Upper lobe of left lung (tissue), 6 donors: ENCODE data around the gene CCND3. TPM values are rescaled to one million over a fixed set of nuclear protein-coding genes. Genes with fewer than 3 reads are reported as not detected.

ENCODE experiments used
- ATAC-seq, 2 donors: fragments of 200-7000 bp; cut with Tn5 transposase; one replicate each; pipeline ENCODE4 v1.9.1; 2022; ENCODE audit warnings: mild to moderate bottlenecking in 2 of 2, moderate library complexity in 2 of 2; ENCODE audit not compliant: low FRiP score in 2 of 2
- DNase-seq, 2 donors: peaks; one replicate each; pipeline ENCODE4 v3.0.0-alpha.2; 2019 to 2020
- H3K27ac ChIP-seq, 4 donors: fragments of 200-600 bp; sonication (generic); one replicate each; pipeline ENCODE4 v1.5.1; 2016 to 2019
- H3K27me3 ChIP-seq, 4 donors: fragments of 200-600 bp; sonication (generic); one replicate each; pipeline ENCODE4 v1.5.1; 2017 to 2019
- H3K36me3 ChIP-seq, 4 donors: fragments of 200-600 bp; sonication (generic); one replicate each; pipeline ENCODE4 v1.5.1; 2016 to 2019
- H3K4me1 ChIP-seq, 4 donors: fragments of 200-600 bp; sonication (generic); one replicate each; pipeline ENCODE4 v1.5.1; 2018 to 2019
- H3K4me3 ChIP-seq, 4 donors: fragments of 200-600 bp; sonication (generic); one replicate each; pipeline ENCODE4 v1.5.1; 2017 to 2019; ENCODE audit warnings: mild to moderate bottlenecking in 2 of 4, moderate library complexity in 1 of 4
- H3K9me3 ChIP-seq, 4 donors: fragments of 200-600 bp; sonication (generic); one replicate each; pipeline ENCODE4 v1.5.1; 2018 to 2019
- CTCF ChIP-seq, 6 experiments: fragments of 450-650 bp in 4 of 6; fragments of 200-600 bp in 2 of 6; sonication (generic) in 2 of 6; IDR thresholded peaks; one replicate each; pipeline ENCODE4 v1.5.1; 2016 to 2019; ENCODE audit warnings: antibody characterized with exemption in 6 of 6
- EP300 ChIP-seq, 4 donors: sonication (generic); formaldehyde crosslinking; IDR thresholded peaks; one replicate each; pipeline ENCODE4 v1.5.1; 2017; ENCODE audit warnings: antibody characterized with exemption in 4 of 4, control low read depth in 2 of 4
- POLR2A ChIP-seq, 4 donors: fragments of 450-650 bp; IDR thresholded peaks; one replicate each; pipeline ENCODE4 v1.5.1; 2016 to 2017; ENCODE audit warnings: antibody characterized with exemption in 4 of 4, mild to moderate bottlenecking in 2 of 4
- POLR2AphosphoS5 ChIP-seq, 2 donors: sonication (generic); formaldehyde crosslinking; IDR thresholded peaks; one replicate each; pipeline ENCODE4 v1.5.1; 2017; ENCODE audit warnings: antibody characterized with exemption in 2 of 2
- WGBS, 2 donors: methylation state at CpG; one replicate each; pipeline ENCODE4 v1.1.5; 2017 to 2018; 5-methylcytosine and 5-hydroxymethylcytosine counted together
- total RNA-seq, 6 donors: library from RNA; depleted of rRNA in 4 of 6; stranded (reverse); fragments of >200 nt in 4 of 6; gene quantifications; one replicate each; pipeline versions ENCODE4 v1.1.0 to v1.2.1, GENCODE V29; 2016 to 2021
- donor health status: DM: no; HTN: no; CAD: no; lungs with moderate emphysema.
- donor health status: DM: no; HTN: yes; CAD: no; lungs with severe emphysema.

CCND3 gene
- total RNA-seq, 6 donors from 2014 or later: 138 to 305 (median 211) TPM

GRCh38 chr6:41963371-41963770, 21.8 kb upstream of the CCND3 start:
- TF ChIP-seq EP300 (IDR thresholded peaks at IDR 0.05) (no peak), CTCF (IDR thresholded peaks at IDR 0.05) (no peak), POLR2AphosphoS5 (IDR thresholded peaks at IDR 0.05) (no peak), POLR2A (IDR thresholded peaks at IDR 0.05) (no peak)

GRCh38 chr6:41960028-41960427, 18.4 kb upstream of the CCND3 start:
- no peaks in the 10 kb centered on the region for H3K9me3 ChIP-seq
- TF ChIP-seq POLR2AphosphoS5 (IDR thresholded peaks at IDR 0.05): no peak
- no peak for TF ChIP-seq POLR2A (IDR thresholded peaks at IDR 0.05)
- TF ChIP-seq CTCF (IDR thresholded peaks at IDR 0.05): no peak
- no peak for TF ChIP-seq EP300 (IDR thresholded peaks at IDR 0.05)
- H3K4me3 ChIP-seq: no peak overlapping the region
- H3K27ac ChIP-seq: no peak overlapping the region
- H3K4me1 ChIP-seq: peaks cover 0 to 20% (median 0%) of the 10 kb centered on the region in 4 donors
- H3K27me3 ChIP-seq: no peaks in the 10 kb centered on the region
- WGBS, 2 donors: 95 to 97% methylated on average over 4 of the region's 4 CpGs
- H3K36me3 ChIP-seq: no peaks in the 10 kb centered on the region
- DNase-seq (no peak), ATAC-seq (no peak)

More at GRCh38 chr6:41963371-41963770, 21.8 kb upstream of the CCND3 start:
- no peak for ATAC-seq
- no peak overlapping the region for H3K27ac ChIP-seq
- peaks cover 14 to 44% (median 21%) of the 10 kb centered on the region in 4 donors for H3K4me1 ChIP-seq
- DNase-seq: peak in 1 of 2 donors; percentile 3
- H3K36me3 ChIP-seq: no peaks in the 10 kb centered on the region
- WGBS, 2 donors: 62 to 73% methylated on average over 1 of the region's 1 CpG
- no peak overlapping the region for H3K4me3 ChIP-seq
- no peaks in the 10 kb centered on the region for H3K9me3 ChIP-seq
- no peaks in the 10 kb centered on the region for H3K27me3 ChIP-seq

GRCh38 chr6:41958022-41958856, 16.6 kb upstream of the CCND3 start:
- 89 to 93% methylated on average over 6 of the region's 6 CpGs for WGBS, 2 donors
- Histone ChIP-seq H3K27ac (no peak overlapping the region), H3K27me3 (no peaks in the 10 kb centered on the region), H3K36me3 (no peaks in the 10 kb centered on the region), H3K4me3 (no peak overlapping the region), H3K9me3 (no peaks in the 10 kb centered on the region), H3K4me1 (peaks cover 0 to 15% (median 0%) of the 10 kb centered on the region in 4 donors)
- ATAC-seq (no peak), DNase-seq (no peak)
- TF ChIP-seq EP300 (IDR thresholded peaks at IDR 0.05) (no peak), POLR2A (IDR thresholded peaks at IDR 0.05) (no peak), POLR2AphosphoS5 (IDR thresholded peaks at IDR 0.05) (no peak), CTCF (IDR thresholded peaks at IDR 0.05) (no peak)

- Histone ChIP-seq H3K4me1 (peaks cover 0 to 20% (median 0%) of the 10 kb centered on the region in 4 donors), H3K9me3 (no peaks in the 10 kb centered on the region), H3K4me3 (no peak overlapping the region), H3K27ac (no peak overlapping the region), H3K27me3 (no peaks in the 10 kb centered on the region), H3K36me3 (no peaks in the 10 kb centered on the region)
- ATAC-seq (no peak), DNase-seq (no peak)
- 80 to 84% methylated on average over 4 of the region's 4 CpGs for WGBS, 2 donors
- TF ChIP-seq EP300 (IDR thresholded peaks at IDR 0.05): no peak
- TF ChIP-seq CTCF (IDR thresholded peaks at IDR 0.05): no peak
- no peak for TF ChIP-seq POLR2A (IDR thresholded peaks at IDR 0.05)
These were observed 15.5 kb upstream of the CCND3 start for GRCh38 chr6:41957117-41957516.

- no peak overlapping the region for H3K4me3 ChIP-seq
- DNase-seq (no peak), ATAC-seq (no peak)
- WGBS, 2 donors: 78 to 84% methylated on average over 2 of the region's 2 CpGs
- TF ChIP-seq CTCF (IDR thresholded peaks at IDR 0.05) (no peak), POLR2AphosphoS5 (IDR thresholded peaks at IDR 0.05) (no peak), POLR2A (IDR thresholded peaks at IDR 0.05) (no peak), EP300 (IDR thresholded peaks at IDR 0.05) (no peak)
- no peaks in the 10 kb centered on the region for H3K36me3 ChIP-seq
- no peaks in the 10 kb centered on the region for H3K9me3 ChIP-seq
- H3K4me1 ChIP-seq: peaks cover 0 to 11% (median 0%) of the 10 kb centered on the region in 4 donors
- H3K27ac ChIP-seq: no peak overlapping the region
- no peaks in the 10 kb centered on the region for H3K27me3 ChIP-seq
These were observed 13.8 kb upstream of the CCND3 start for GRCh38 chr6:41955412-41955811.
